Hepatocyte (in vitro differentiated cells): ENCODE results near the gene NCAPH2. TPM values are rescaled to one million over a fixed set of nuclear protein-coding genes. Genes with fewer than 3 reads are reported as not detected.

ENCODE experiments used
- DNase-seq: peaks from one replicate; pipeline ENCODE4 v3.0.0-alpha.2; 2016; ENCODE audit warnings: low spot score
- H2AFZ ChIP-seq: fragments of 200-600 bp; sonication (generic); 2 replicates; pipeline ENCODE4 v1.6.0; 2016; ENCODE audit warnings: antibody characterized with exemption, mild to moderate bottlenecking
- H3K27ac ChIP-seq: fragments of 200-600 bp; sonication (generic); 2 replicates; pipeline ENCODE4 v1.5.1; 2016; ENCODE audit warnings: mild to moderate bottlenecking
- H3K27me3 ChIP-seq: fragments of 200-600 bp; sonication (generic); 2 replicates; pipeline ENCODE4 v1.6.1; 2016
- H3K36me3 ChIP-seq: fragments of 200-600 bp; sonication (generic); replicated peaks from 2 replicates; pipeline ENCODE4 v1.5.1; 2016; ENCODE audit warnings: low read depth; ENCODE audit not compliant: insufficient read depth
- H3K4me1 ChIP-seq: fragments of 200-600 bp; sonication (generic); 2 replicates; pipeline ENCODE4 v1.5.1; 2016; ENCODE audit warnings: mild to moderate bottlenecking, moderate library complexity; ENCODE audit not compliant: insufficient read depth
- H3K4me2 ChIP-seq: fragments of 200-600 bp; sonication (generic); 2 replicates; pipeline ENCODE4 v1.6.0; 2016
- H3K4me3 ChIP-seq: fragments of 200-600 bp; sonication (generic); 2 replicates; pipeline ENCODE4 v1.5.1; 2016; ENCODE audit warnings: mild to moderate bottlenecking
- H3K79me2 ChIP-seq: fragments of 200-600 bp; sonication (generic); 2 replicates; pipeline ENCODE4 v1.6.0; 2017; ENCODE audit warnings: mild to moderate bottlenecking
- H3K9me2 ChIP-seq: fragments of 200-600 bp; sonication (generic); replicated peaks from 2 replicates; pipeline ENCODE4 v1.6.0; 2017; ENCODE audit warnings: mild to moderate bottlenecking; ENCODE audit not compliant: insufficient read depth
- H3K9me3 ChIP-seq: fragments of 200-600 bp; sonication (generic); 2 replicates; pipeline ENCODE4 v1.5.1; 2016; ENCODE audit warnings: low read depth, mild to moderate bottlenecking
- H4K20me1 ChIP-seq: fragments of 200-600 bp; sonication (generic); 2 replicates; pipeline ENCODE4 v1.6.0; 2016; ENCODE audit warnings: mild to moderate bottlenecking; ENCODE audit not compliant: insufficient read depth, poor library complexity, severe bottlenecking
- CTCF ChIP-seq: fragments of 200-600 bp; sonication (generic); IDR thresholded peaks from 2 replicates; pipeline ENCODE4 v1.5.1; 2016; ENCODE audit warnings: antibody characterized with exemption, mild to moderate bottlenecking; ENCODE audit not compliant: poor library complexity
- EZH2 ChIP-seq: fragments of 200-600 bp; sonication (generic); IDR thresholded peaks from 2 replicates; pipeline ENCODE4 v1.6.1; 2016; ENCODE audit warnings: antibody characterized with exemption, mild to moderate bottlenecking, borderline replicate concordance
- EZH2phosphoT487 ChIP-seq: fragments of 200-600 bp; sonication (generic); IDR thresholded peaks from one replicate; pipeline ENCODE4 v1.6.1; 2018; ENCODE audit warnings: antibody characterized with exemption, mild to moderate bottlenecking, low read depth, moderate library complexity; ENCODE audit not compliant: unreplicated experiment, severe bottlenecking
- WGBS: methylation state at CpG from one replicate; pipeline ENCODE4 v1.1.6; 2016; ENCODE audit warnings: low lambda C conversion rate; ENCODE audit errors: missing lambda C conversion rate; 5-methylcytosine and 5-hydroxymethylcytosine counted together
- polyA plus RNA-seq: library from polyadenylated mRNA; unstranded; fragments of >200 nt; fragmentation: Nextera tagmentation; extraction: Ambion mirVana; gene quantifications from 2 replicates; pipeline ENCODE4 v1.2.1, GENCODE V29; 2016
- total RNA-seq: library from RNA; depleted of rRNA; stranded (reverse); fragments of >200 nt; gene quantifications from 2 replicates; pipeline ENCODE4 v1.2.3, GENCODE V29; 2014

The NCAPH2 gene
- total and polyA plus RNA-seq, 2 experiments from 2014 or later: 25.6 to 40.6 TPM

- H3K4me1 ChIP-seq: no peaks in the 10 kb centered on the region
- no peaks in the 10 kb centered on the region for H4K20me1 ChIP-seq
- DNase-seq: no peak
- no peak for TF ChIP-seq CTCF
- TF ChIP-seq EZH2: no peak
- no peak for TF ChIP-seq EZH2phosphoT487
- H3K27me3 ChIP-seq: no peaks in the 10 kb centered on the region
- H3K36me3 ChIP-seq: no peaks in the 10 kb centered on the region
- no peaks in the 10 kb centered on the region for H3K79me2 ChIP-seq
- H3K9me2 ChIP-seq: no peaks in the 10 kb centered on the region
- no peak overlapping the region for H3K27ac ChIP-seq
- H2AFZ ChIP-seq: no peak overlapping the region
- no peak overlapping the region for H3K4me2 ChIP-seq
- H3K9me3 ChIP-seq: no peaks in the 10 kb centered on the region
- WGBS: 94% methylated on average over 7 of the region's 8 CpGs
- no peak overlapping the region for H3K4me3 ChIP-seq
Measured at GRCh38 chr22:50550395-50550794, 42.4 kb downstream of the NCAPH2 start.

- Histone ChIP-seq H3K79me2 (no peaks in the 10 kb centered on the region), H2AFZ (no peak overlapping the region), H3K36me3 (no peaks in the 10 kb centered on the region), H3K27me3 (no peaks in the 10 kb centered on the region), H3K27ac (no peak overlapping the region), H3K9me3 (no peaks in the 10 kb centered on the region), H3K9me2 (no peaks in the 10 kb centered on the region), H3K4me1 (no peaks in the 10 kb centered on the region), H4K20me1 (no peaks in the 10 kb centered on the region), H3K4me2 (no peak overlapping the region), H3K4me3 (no peak overlapping the region)
- TF ChIP-seq CTCF (no peak), EZH2phosphoT487 (no peak), EZH2 (no peak)
- 95% methylated on average over 11 of the region's 11 CpGs for WGBS
- no peak for DNase-seq
Measured at GRCh38 chr22:50551160-50551752, 43.2 kb downstream of the NCAPH2 start.

GRCh38 chr22:50553310-50553709 is 45.3 kb downstream of the NCAPH2 start:
- H3K4me1 ChIP-seq: no peaks in the 10 kb centered on the region
- no peaks in the 10 kb centered on the region for H3K36me3 ChIP-seq
- no peak overlapping the region for H3K27ac ChIP-seq
- H3K4me2 ChIP-seq: no peak overlapping the region
- no peak for DNase-seq
- H4K20me1 ChIP-seq: no peaks in the 10 kb centered on the region
- no peaks in the 10 kb centered on the region for H3K9me2 ChIP-seq
- no peak overlapping the region for H3K4me3 ChIP-seq
- no peaks in the 10 kb centered on the region for H3K79me2 ChIP-seq
- no peaks in the 10 kb centered on the region for H3K9me3 ChIP-seq
- 77% methylated on average over 8 of the region's 8 CpGs for WGBS
- TF ChIP-seq EZH2phosphoT487 (no peak), CTCF (no peak), EZH2 (no peak)
- H2AFZ ChIP-seq: no peak overlapping the region
- H3K27me3 ChIP-seq: no peaks in the 10 kb centered on the region

GRCh38 chr22:50556703-50557102 is 48.7 kb downstream of the NCAPH2 start:
- Histone ChIP-seq H3K36me3 (no peaks in the 10 kb centered on the region), H3K9me2 (no peaks in the 10 kb centered on the region), H4K20me1 (no peaks in the 10 kb centered on the region), H3K27me3 (no peaks in the 10 kb centered on the region), H2AFZ (no peak overlapping the region), H3K4me3 (no peak overlapping the region), H3K27ac (no peak overlapping the region), H3K4me1 (no peaks in the 10 kb centered on the region), H3K79me2 (no peaks in the 10 kb centered on the region), H3K4me2 (no peak overlapping the region), H3K9me3 (no peaks in the 10 kb centered on the region)
- TF ChIP-seq CTCF (no peak), EZH2phosphoT487 (no peak), EZH2 (no peak)
- 91% methylated on average over 5 of the region's 5 CpGs for WGBS
- no peak for DNase-seq
